Measurements from ENCODE around the gene MTHFD2L. TPM values are rescaled to one million over a fixed set of nuclear protein-coding genes. Genes with fewer than 3 reads are reported as not detected.
A peak's percentile ranks its signal among the peaks of the same experiment; 100 is the strongest.
"Not testable (repeated sequence)": the region's sequence is repeated elsewhere in the genome, so short reads cannot be mapped to it uniquely, and the experiment has no call there.

MTHFD2L gene
- polyA plus RNA-seq, 5 donors = 14.0 to 25.4 (median 18.3) TPM

DNA sequence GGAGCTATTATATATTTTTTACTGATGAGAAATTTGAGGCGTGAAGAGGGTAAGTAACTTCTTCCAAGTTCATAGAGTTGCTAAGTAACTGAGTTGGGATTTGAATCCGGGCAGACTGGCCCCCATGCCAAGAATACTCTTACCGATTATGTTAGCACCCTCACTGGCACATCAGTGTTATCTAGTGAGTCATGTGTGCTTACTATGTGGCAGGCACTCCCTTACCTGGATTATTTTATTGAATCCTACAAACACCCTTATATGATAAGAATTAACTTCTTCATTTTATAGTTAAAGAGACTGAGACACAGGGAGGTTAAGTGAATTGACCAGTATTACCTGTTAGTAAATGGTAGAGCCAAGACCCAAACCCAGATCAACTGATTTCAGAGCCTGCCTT, 20.9 kb downstream of the MTHFD2L start:
- DNase-seq = no peak

DNA sequence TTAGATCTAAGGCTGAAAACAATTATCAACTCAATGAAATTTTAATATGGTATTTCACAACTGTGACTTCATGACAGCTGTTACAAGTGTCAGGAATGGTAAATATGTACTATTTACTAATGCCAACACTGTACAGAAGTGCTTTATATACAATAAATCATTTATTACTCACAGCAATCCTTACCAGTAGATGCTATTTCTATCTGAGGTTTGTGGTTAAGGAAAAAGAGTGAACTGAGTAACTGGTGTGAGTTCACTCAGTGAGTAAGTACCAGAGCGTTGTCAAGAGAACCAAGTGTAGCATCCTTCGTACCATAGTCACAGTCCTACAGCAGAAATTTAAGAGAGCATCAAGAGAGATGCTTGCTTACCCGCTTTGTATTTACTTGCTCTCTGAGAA, 23.3 kb downstream of the MTHFD2L start:
- no peak for DNase-seq

DNA sequence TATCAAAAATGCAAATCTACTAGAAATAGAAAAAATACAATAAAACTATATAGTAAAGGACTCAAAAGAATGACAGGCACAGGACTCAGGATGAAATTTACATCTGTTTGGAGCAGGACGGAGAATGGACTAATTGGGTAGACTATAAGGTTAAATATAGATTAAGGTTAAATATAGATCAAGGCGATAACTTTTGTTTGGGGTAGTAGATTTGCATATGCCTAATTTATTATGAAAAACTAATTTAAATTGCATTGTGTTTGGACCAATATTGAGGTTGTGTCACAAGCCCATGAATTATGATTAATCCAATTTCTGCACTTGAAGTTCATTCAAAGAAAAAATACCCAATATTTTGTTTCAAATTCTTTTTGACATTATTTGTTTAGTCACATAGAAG, 31.0 kb downstream of the MTHFD2L start:
- no peak for DNase-seq

DNA sequence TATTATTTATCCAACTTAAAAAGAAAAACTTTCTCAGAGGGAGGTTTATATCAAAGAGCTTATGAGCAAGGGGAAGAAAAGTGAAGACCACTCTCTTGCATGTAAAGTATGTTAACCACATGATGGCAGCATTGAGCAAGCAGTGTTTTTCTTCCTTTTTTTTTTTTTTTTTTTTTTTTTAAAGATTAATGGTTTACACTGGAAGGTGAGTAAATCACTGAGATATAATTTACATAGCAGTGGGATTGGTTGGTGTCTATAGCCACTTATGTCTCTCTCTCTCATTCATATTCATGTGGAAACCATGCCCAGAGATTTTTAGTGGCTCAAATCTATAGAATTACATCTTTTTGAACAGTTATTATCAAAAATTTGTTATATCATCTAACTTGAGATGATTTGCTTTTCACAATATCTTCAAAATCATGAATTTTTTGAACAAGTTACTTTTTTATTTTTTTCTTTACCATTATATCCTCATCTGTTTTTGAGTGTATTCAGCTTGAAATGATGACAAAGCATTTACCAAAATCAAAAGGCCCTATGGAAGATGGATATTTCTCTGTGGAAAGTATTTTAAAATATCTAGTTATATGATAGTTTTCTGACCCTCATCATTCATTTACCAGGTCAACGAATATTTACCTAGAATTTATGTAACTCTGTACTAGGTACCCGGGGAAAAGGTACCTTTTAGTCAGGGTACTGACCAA, 31.6 kb downstream of the MTHFD2L start:
- DNase-seq = peak in 1 of 2 donors; percentile 19

DNA sequence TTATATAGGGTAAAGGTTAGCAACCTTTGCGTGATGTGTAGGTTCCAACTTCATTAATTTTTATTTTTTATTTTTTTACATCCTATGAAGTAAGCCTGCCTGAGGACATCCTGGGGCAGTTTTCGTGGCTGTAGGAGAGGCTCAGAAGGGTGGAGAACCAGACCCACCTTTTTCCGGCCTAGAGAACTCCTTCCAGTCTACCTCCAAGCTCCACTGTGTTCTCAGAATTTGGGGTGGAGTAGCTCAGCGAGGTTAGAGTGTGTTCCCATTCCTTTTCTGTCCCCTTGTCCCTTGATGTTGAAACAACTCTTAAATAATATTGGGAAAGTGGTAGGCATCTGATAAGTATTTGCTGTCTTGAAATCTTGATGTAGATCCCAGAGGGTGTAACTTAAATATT, 32.4 kb downstream of the MTHFD2L start:
- no peak for DNase-seq

DNA sequence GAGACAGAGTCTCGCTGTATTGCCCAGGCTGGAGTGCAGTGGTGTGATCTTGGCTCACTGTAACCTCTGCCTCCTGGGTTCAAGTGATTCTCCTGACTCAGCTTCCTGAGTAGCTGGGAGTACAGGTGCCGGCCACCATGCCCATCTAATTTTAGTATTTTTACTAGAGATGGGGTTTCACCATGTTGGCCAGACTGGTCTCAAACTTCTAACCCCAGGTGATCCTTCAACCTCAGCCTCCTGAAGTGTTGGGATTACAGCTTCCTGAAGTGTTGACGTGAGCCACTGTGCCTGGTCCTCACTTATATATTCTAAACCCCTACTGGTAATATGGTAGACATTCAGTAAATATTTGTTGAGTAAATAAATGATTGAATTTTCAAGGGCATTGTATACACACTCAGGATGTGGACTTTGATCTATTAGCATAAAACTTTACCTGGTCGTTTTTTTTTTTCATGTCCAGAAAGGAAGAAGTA, 33.0 kb downstream of the MTHFD2L start:
- DNase-seq = no peak

DNA sequence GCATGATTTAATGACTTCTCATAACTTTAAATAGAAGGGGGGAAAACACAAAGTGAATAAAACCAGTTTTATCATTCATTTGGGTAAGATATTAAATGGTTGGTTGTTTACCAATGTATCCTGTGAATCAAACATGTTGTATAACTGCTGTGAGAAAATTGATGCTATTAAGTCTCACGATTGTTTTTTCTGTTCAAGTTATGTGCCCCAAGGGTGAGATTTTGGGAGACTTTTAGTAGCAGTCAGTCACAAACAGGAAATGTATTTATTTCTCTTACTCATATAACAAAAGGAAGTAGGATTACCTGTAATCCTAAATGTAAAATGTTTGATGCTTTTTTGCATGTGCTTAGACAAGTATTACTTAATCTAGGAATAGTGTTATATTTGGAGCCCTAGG, 39.2 kb downstream of the MTHFD2L start:
- DNase-seq = no peak

DNA sequence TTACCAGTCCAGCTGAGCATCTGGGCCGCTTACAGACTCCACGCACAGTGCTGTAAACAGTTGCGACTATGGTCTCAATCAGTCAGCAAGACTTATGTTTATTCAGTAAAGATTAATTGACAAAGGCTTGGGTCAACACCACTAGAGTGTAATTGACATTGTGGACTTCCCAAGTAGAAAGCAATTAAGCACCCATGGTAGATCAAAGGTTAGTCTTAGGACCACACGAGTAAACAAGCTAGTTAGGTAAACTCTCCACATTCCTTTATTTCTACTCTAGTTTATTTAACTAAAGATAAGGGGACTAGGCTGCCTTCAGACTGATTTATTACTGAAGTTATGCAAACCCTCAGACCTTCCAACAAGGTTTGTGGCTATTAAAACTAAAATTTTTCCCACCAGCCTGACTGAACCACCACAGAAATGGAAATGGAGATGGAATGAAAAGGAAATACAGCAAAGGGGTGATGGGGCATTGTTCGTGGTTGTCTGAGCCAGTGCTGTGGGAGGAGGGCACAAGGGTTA, 44.2 kb downstream of the MTHFD2L start:
- no peak for DNase-seq

DNA sequence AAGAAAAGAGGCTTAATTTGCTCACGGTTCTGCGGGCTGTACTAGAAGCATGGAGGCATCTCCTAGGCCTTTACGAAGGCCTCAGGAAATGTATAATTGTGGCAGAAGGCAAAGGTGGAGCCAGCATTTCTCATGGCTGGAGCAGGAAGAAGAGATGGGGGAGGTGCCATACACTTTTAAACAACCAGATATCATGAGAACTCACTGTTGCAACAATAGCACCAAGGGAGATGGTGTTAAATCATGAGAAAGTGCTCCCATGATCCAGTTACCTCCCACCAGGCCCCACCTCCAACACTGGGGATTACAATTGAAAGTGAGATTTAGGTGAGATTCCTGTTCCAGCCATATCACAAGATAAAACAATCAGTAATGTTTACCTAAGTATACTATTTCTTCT, 45.5 kb downstream of the MTHFD2L start:
- no peak for DNase-seq

DNA sequence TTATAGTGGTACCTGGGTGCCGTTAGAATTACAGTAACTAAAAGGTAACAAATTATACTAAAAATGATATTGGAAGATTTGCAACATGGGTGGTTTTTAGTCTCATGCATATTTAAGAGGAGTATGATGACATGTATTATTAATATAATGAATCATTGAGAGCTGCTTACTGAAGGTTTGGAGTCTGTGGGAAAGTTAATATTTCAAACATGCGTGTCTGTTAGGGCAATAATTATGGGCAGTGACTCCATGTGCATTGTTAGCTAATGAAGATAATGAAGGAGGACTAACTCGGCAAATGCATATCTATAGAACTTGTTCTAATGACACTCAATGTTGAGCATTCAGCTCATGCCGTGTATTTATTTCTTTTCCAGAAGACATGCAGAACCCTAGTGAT, 47.1 kb downstream of the MTHFD2L start:
- no peak for DNase-seq

DNA sequence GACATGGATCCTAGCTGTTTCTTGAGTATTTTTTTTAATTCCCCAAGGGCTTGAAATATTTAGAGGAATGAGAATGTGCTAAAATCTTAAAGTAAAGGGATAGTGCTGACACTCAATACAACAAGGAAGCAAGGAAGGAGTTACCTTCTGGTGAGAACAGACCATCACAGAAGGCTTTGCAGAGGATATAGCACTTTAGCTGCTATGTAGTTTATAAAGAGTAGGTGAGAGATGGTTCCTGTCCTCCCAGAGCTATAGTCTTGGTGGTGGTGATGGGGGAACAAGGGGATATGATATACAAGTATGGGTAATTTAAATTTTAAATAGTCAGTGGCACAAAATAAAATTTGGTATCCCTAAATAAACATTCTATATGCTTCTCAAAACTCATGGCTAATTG, 47.6 kb downstream of the MTHFD2L start:
- no peak for DNase-seq

DNA sequence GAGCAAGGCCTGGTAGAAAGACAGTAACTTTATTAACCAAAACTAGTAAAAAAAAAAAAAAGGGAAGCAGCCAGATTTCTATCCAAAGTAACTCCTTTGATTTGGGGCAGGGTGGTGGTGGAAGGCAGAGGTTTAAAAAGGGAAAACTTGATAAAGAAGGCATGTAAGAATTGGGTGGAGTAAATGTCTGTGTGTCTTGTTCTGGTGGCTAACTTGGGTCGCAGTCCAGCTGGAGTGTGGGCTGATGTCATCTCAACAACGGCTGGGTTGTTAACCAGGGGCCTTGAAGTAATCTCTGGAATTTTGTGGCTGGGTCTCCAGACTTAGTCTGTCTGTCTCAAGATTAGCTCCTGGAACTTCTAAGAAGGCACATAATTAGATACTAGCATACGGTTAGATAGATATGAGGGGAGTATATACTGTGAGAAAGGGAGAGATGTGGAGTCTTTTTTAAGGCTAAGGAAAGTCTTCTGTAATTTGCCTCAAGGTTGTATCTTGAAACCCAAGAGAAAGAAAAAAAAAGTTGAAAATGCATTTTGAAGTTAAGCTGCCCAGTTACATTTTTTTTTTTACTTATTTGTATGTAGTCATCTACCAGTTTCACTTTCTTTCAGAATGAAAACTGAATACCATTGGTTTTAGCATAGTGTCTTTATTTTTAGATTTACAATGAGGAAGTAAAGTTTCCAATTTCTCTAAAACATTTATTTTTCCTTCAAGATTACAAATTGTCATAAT, 48.3 kb downstream of the MTHFD2L start:
- DNase-seq = no peak

DNA sequence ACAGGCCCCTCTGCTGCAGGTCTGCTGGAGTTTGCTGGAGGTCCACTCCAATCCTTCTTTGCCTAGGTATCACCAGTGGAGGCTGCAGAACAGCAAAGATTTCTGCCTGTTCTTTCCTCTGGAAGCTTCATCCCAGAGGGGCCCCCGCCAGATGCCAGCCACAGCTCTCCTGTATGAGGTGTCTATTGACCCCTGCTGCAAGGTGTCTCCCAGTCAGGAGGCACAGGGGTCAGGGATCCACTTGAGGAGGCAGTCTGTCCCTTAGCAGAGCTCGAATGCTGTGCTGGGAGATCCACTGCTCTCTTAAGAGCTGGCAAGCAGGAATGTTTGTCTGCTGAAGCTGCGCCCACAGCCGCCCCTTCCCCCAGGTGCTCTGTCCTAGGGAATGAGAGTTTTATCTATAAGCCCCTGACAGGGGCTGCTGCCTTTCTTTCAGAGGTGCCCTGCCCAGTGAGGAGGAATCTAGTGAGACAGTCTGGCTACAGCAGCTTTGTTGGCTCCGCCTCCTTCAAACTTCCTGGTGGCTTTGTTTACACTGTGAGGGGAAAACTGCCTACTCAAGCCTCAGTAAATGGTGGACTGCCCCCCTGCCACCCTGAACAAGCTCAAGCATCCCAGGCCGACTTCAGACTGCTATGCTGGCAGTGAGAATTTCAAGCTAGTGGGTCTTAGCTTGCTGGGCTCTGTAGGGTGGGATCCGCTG, 56.7 kb downstream of the MTHFD2L start:
- DNase-seq = not testable (repeated sequence)

DNA sequence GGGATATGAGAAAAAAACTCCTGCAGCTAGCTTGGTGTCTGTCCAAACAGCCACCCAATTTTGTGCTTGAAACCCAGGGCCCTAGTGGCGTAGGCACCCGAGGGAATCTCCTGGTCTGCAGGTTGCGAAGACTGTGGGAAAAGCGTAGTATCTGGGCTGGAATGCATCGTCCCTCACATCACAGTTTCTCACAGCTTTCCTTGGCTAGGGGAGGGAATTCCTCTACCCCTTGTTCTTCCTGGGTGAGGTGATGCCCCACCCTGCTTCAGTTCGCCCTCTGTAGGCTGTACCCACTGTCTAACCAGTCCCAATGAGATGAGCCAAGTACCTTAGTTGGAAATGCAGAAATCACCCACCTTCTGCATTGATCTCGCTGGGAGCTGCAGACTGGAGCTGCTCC, 57.3 kb downstream of the MTHFD2L start:
- not testable (repeated sequence) for DNase-seq

DNA sequence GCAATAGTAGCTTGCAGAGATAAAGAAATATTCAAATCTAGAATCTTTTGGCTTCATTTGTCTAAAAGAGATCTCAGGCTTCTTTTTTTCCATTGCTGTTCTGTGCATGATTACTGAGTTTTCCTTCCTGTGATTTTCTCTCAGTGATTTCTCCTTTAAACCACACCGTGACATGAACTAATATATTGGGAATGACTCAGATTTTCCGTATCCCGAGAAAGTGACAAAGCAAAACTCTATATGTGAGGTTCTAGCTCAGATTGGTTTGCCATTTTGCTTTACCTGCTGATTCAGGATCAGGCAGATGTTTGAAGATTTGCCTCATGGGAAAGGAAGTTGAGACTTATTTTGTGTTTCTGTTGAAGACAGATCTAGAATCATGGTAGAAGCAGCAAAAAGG, 59.4 kb downstream of the MTHFD2L start:
- DNase-seq = no peak

DNA sequence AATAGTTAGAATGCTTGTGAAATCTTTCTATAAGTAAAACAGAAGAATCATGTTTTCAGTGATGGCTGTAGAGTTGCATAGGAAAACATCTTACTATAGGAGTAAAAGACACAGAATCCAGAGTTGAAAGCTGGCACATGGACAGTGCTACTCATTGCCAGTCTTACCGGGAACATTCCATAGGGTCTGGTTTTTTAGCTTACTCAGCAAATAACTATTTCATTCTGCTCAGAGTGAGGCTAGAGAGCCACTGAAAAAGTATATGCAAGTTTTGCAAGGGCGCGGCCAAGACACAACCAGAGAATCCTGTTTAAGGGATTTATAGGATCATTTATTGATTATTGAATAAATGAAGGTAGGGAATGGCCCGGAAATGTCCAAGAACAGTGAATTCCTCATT, 60.3 kb downstream of the MTHFD2L start:
- DNase-seq = no peak

DNA sequence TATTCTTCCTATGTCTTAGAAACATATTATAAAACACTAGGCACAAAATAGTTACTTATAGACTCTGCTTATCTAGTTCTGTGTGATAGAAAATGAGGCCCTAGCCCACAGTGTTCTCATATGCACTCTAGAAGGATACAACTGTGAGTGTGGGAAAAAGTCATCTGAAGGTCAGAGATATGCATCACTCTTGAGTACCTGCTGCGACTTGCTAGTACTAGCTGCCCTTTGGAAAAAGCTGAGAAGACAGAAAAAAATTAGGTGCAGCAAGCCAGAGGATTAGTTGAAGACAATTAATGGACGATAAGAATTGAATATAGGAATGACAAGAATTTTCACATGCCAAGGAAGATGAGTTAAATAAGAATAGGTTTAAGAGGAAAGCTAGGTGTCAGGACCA, 61.3 kb downstream of the MTHFD2L start:
- no peak for DNase-seq

DNA sequence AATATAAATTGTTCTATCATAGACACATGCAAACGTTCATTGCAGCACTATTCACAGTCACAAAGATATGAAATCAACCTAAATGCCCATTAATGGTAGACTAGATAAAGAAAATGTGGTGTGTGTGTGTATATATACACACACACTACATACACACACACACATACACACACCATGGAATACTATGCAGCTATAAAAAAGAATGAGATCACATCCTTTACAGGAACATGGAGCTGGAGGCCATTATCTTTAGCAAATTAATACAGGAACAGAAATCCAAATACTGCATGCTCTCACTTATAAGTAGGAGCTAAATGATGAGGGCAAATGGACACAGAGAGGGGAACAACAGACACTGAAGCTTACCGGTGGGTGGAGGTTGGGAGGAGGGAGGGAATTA, 65.2 kb downstream of the MTHFD2L start:
- no peak for DNase-seq

DNA sequence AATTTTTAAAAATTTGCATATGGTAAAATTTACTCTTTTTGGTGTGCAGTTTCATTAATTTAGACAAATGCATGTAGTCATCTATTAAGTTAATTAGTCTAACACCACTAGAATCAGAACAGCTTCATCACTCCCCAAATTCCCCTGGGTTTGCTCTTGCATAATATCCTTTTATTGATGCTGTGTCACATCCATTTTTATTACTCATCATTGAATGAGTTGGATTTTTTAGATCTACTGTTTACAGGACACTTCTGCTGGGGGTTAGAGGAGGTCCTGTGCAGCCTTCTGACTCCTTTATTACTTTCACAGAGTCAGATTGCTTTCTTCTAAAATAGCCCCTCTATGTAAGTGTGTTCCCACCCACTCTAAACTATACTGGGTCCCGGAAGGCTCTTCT, 65.9 kb downstream of the MTHFD2L start:
- no peak for DNase-seq

DNA sequence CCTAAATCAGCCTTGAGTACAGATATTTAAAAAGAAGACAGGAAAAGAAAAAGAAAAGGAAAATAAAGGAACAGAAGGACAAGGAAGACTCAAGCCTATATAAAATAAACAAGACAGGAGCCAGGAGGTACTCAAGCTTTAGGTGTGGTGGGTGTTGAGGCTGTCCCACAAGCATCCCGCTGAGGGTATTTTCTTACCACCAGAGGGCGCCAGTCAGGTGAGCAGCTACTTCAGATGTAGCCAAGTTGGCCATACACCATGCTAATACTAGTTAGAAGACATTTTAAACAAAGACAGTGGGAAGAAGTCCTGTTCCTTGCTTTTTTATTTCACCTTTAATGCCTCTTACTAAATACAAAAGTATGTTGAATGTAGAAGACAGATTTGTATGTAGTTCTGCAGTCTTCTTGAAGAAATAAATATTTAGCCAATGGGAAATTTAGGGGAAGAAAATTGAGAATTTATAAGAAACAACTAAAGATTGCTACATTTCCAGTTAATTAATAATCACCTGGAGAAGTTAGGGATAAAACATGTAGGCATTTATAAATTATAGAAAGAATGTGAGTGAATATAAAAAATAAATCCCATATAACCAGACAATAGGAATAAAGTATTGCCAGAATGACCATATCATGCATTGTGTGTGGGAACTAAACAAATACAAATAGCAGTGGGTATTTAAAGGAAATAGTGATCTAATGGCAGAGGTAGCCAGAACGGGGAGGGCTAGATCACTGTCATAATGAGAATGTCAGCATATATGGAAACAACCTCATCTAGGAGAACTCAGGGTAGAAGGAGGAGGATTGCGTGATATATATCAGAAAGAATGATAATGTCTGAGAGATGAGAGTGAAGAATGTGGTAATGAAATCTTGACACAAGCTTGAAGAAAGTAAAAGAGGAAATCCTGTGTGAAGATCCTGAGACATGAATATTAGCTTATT, 71.0 kb downstream of the MTHFD2L start:
- DNase-seq = peak; percentile 31 to 46

DNA sequence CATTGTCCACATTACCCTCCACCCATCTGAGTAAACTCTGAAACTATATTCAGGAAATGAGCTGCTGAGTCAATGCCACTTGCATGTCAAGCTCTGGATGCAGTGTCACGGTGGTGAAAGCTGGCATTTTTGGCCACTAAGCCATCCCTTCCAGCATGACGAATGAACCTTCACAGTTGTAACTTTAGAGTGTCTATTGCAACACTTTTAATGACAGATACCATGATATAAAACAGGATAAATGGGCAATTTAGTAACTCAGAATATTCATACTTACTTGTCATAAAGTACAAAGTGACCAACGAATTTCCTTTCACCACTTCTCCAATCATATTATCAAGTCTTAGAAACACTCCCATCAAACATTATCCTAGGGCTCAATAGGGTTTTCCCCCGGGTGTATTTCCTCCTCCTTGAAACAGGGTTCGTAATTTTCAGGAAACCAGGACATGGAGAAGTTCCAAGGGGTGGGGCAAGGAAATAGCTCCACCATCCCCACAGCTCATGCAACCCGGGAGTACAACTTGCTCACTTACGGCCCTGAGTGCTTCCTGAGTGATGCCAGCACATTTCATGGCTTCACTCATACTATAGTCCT, 73.1 kb downstream of the MTHFD2L start:
- DNase-seq = no peak

Data from right lung (tissue), 5 donors.